ENCODE data around the gene CELA2A.

GRCh38 chr1:15510611-15511405 lies 54.3 kb downstream of the CELA2A start:
- no peak for TF ChIP-seq EGR1 (IDR thresholded peaks at IDR 0.05)
- no peak for TF ChIP-seq RAD21 (IDR thresholded peaks at IDR 0.05; ENCODE audit: low read depth)
- TF ChIP-seq, protein P1, sequence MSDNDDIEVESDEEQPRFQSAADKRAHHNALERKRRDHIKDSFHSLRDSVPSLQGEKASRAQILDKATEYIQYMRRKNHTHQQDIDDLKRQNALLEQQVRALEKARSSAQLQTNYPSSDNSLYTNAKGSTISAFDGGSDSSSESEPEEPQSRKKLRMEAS (IDR thresholded peaks at IDR 0.05): no peak
- TF ChIP-seq, protein P2, sequence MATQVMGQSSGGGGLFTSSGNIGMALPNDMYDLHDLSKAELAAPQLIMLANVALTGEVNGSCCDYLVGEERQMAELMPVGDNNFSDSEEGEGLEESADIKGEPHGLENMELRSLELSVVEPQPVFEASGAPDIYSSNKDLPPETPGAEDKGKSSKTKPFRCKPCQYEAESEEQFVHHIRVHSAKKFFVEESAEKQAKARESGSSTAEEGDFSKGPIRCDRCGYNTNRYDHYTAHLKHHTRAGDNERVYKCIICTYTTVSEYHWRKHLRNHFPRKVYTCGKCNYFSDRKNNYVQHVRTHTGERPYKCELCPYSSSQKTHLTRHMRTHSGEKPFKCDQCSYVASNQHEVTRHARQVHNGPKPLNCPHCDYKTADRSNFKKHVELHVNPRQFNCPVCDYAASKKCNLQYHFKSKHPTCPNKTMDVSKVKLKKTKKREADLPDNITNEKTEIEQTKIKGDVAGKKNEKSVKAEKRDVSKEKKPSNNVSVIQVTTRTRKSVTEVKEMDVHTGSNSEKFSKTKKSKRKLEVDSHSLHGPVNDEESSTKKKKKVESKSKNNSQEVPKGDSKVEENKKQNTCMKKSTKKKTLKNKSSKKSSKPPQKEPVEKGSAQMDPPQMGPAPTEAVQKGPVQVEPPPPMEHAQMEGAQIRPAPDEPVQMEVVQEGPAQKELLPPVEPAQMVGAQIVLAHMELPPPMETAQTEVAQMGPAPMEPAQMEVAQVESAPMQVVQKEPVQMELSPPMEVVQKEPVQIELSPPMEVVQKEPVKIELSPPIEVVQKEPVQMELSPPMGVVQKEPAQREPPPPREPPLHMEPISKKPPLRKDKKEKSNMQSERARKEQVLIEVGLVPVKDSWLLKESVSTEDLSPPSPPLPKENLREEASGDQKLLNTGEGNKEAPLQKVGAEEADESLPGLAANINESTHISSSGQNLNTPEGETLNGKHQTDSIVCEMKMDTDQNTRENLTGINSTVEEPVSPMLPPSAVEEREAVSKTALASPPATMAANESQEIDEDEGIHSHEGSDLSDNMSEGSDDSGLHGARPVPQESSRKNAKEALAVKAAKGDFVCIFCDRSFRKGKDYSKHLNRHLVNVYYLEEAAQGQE (IDR thresholded peaks at IDR 0.05; ENCODE audit: low read depth): no peak
- TF ChIP-seq TAF1 (IDR thresholded peaks at IDR 0.05; ENCODE audit: low read depth): no peak
- TF ChIP-seq EP300 (IDR thresholded peaks at IDR 0.05; ENCODE audit: borderline replicate concordance): no peak

All from Ishikawa (cell line).